ENCODE data around the gene LTC4S. TPM values are rescaled to one million over a fixed set of nuclear protein-coding genes. Genes with fewer than 3 reads are reported as not detected.

LTC4S gene
- total and polyA plus RNA-seq, 2 experiments from 2014 or later, result 5.8 to 10.1 TPM

GRCh38 chr5:179812135-179812825 lies 18.5 kb downstream of the LTC4S start (continued):
- TF ChIP-seq CTCF (conservative IDR thresholded peaks at IDR 0.05; ENCODE audit: low read depth in 2 of 2), result no peak

GRCh38 chr5:179812997-179813607 lies 19.3 kb downstream of the LTC4S start:
- Mint-ChIP-seq H3K9me3 (no peaks in the 10 kb centered on the region), H3K4me3 (no peak overlapping the region)
- 0 out of 2 replicates have a peak overlapping the region, but pooled peaks have one; percentile 33 for H3K27ac ChIP-seq (ENCODE audit: low read depth)
- no peak for TF ChIP-seq JUNB (IDR thresholded peaks at IDR 0.05; ENCODE audit: unreplicated experiment)
- no peak for TF ChIP-seq ETS1 (IDR thresholded peaks at IDR 0.05)
- no peak for TF ChIP-seq NANOG (IDR thresholded peaks at IDR 0.05; ENCODE audit: borderline replicate concordance)
- TF ChIP-seq POLR2AphosphoS5 (IDR thresholded peaks at IDR 0.05; ENCODE audit: low read depth), result no peak
- no peak for TF ChIP-seq ZNF462 (CRISPR knock-in tag; IDR thresholded peaks at IDR 0.05)
- no peak for TF ChIP-seq EZH2 (IDR thresholded peaks at IDR 0.05; ENCODE audit: low read depth, unreplicated experiment)
- TF ChIP-seq ZNF331 (CRISPR knock-in tag; IDR thresholded peaks at IDR 0.05; ENCODE audit: low read depth), result no peak
- no peak for TF ChIP-seq REST (IDR thresholded peaks at IDR 0.05; ENCODE audit: unreplicated experiment)
- no peak for TF ChIP-seq STAT1 (IDR thresholded peaks at IDR 0.05; ENCODE audit: unreplicated experiment)
- no peak for TF ChIP-seq ZNF114 (CRISPR knock-in tag; IDR thresholded peaks at IDR 0.05)

More at GRCh38 chr5:179812997-179813607, 19.3 kb downstream of the LTC4S start:
- Histone ChIP-seq H3K4me2 (peak overlapping the region; percentile 48), H3K4me1 (ENCODE audit: insufficient read depth) (peaks cover 13% of the 10 kb centered on the region), H3K79me2 (replicated peaks; ENCODE audit: insufficient read depth) (peaks cover 3% of the 10 kb centered on the region; the same call in 1 of the 2 replicates), H3K27me3 (ENCODE audit: insufficient read depth) (peaks cover 11% of the 10 kb centered on the region; the same call in 1 of the 2 replicates), H3K4me3 (0 out of 2 replicates have a peak overlapping the region, but pooled peaks have one; percentile 13), H2AFZ (no peak overlapping the region), H3F3A (replicated peaks; ENCODE audit: low read depth) (peaks cover 22% of the 10 kb centered on the region), H3K36me3 (ENCODE audit: insufficient read depth) (peaks cover 5% of the 10 kb centered on the region; the same call in 1 of the 2 replicates), H3K9me2 (ENCODE audit: insufficient read depth) (no peaks in the 10 kb centered on the region), H4K20me1 (replicated peaks; ENCODE audit: insufficient read depth) (no peaks in the 10 kb centered on the region; the same call in 1 of the 2 replicates)
- Mint-ChIP-seq H3K36me3 (ENCODE audit: low read depth) (peaks cover 32% of the 10 kb centered on the region), H3K27me3 (ENCODE audit: insufficient read depth, low read depth, poor library complexity) (peaks cover 23% of the 10 kb centered on the region), H3K27ac (no peak overlapping the region), H3K4me1 (peaks cover 22% of the 10 kb centered on the region)
- ATAC-seq, result no peak
- DNase-seq (ENCODE audit: low spot score), result no peak
